OCI-LY7 (cell line): Measurements from ENCODE around the gene CRACR2B. TPM values are rescaled to one million over a fixed set of nuclear protein-coding genes. Genes with fewer than 3 reads are reported as not detected.

Source experiments
- BruUV-seq: library from RNA; stranded (reverse); fragments of 400-500 nt; replicated peaks from 2 replicates; lab custom pipeline; 2021; lab: Mats Ljungman, UMichigan
- CTCF ChIA-PET: fragments of 300-600 bp; sonication (Branson Sonifier 250); formaldehyde crosslinking; loops from one replicate; lab custom pipeline; 2022; ENCODE audit warnings: antibody characterized with exemption; ENCODE audit not compliant: unreplicated experiment; lab: Charles Lee
- POLR2A ChIA-PET: fragments of 300-600 bp; sonication (Branson Sonifier 250); formaldehyde crosslinking; loops from one replicate; lab custom pipeline; 2022; ENCODE audit warnings: antibody characterized with exemption; lab: Charles Lee
- DNase-seq: peaks from one replicate; pipeline ENCODE4 v3.0.0-alpha.2; 2015; ENCODE audit warnings: low spot score
- H2AFZ ChIP-seq: fragments of 200-600 bp; sonication (generic), shearing (Covaris generic); 2 replicates; pipeline ENCODE4 v1.6.1; 2014; ENCODE audit warnings: mild to moderate bottlenecking, antibody characterized with exemption, low read length, moderate library complexity
- H3K27ac ChIP-seq: fragments of 200-600 bp; sonication (generic); 2 replicates; pipeline ENCODE4 v1.5.1; 2014; ENCODE audit warnings: mixed run types, low read depth, mild to moderate bottlenecking, moderate library complexity, low read length, inconsistent platforms; ENCODE audit not compliant: poor library complexity, severe bottlenecking
- H3K36me3 ChIP-seq: fragments of 200-600 bp; sonication (generic); 2 replicates; pipeline ENCODE4 v1.6.1; 2014; ENCODE audit warnings: mild to moderate bottlenecking, antibody characterized with exemption, low read length, moderate library complexity, mixed read lengths; ENCODE audit not compliant: insufficient read depth
- H3K4me1 ChIP-seq: fragments of 200-600 bp; sonication (generic); 2 replicates; pipeline ENCODE4 v1.5.1; 2014; ENCODE audit warnings: mild to moderate bottlenecking, low read length; ENCODE audit not compliant: insufficient read depth, poor library complexity, severe bottlenecking
- H3K4me2 ChIP-seq: fragments of 200-600 bp; sonication (generic); 2 replicates; pipeline ENCODE4 v1.6.1; 2014; ENCODE audit warnings: mild to moderate bottlenecking, low read length
- H3K4me3 ChIP-seq: fragments of 200-600 bp; sonication (generic); 2 replicates; pipeline ENCODE4 v1.5.1; 2014; ENCODE audit warnings: mild to moderate bottlenecking, low read depth, low read length; ENCODE audit not compliant: poor library complexity, severe bottlenecking
- H3K79me2 ChIP-seq: fragments of 200-600 bp; sonication (generic); 2 replicates; pipeline ENCODE4 v1.6.1; 2016; ENCODE audit warnings: low read depth, mild to moderate bottlenecking, low read length, moderate library complexity, mixed read lengths; ENCODE audit not compliant: insufficient read depth
- H3K9me2 ChIP-seq: fragments of 200-600 bp; sonication (generic); 2 replicates; pipeline ENCODE4 v1.6.1; 2016; ENCODE audit warnings: mild to moderate bottlenecking, low read length, mixed read lengths; ENCODE audit not compliant: insufficient read depth
- H3K9me3 ChIP-seq: fragments of 200-600 bp; sonication (generic); 2 replicates; pipeline ENCODE4 v1.6.1; 2014; ENCODE audit warnings: mild to moderate bottlenecking, mixed run types, low read length, mixed read lengths
- H4K20me1 ChIP-seq: fragments of 200-600 bp; sonication (generic); 2 replicates; pipeline ENCODE4 v1.6.1; 2014; ENCODE audit warnings: mild to moderate bottlenecking, antibody characterized with exemption, low read length, moderate library complexity, mixed read lengths; ENCODE audit not compliant: insufficient read depth
- EZH2phosphoT487 ChIP-seq: fragments of 200-600 bp; sonication (generic); IDR thresholded peaks from 2 replicates; pipeline ENCODE4 v1.6.1; 2018; ENCODE audit warnings: low read depth, borderline replicate concordance, mild to moderate bottlenecking, mixed run types, antibody characterized with exemption, low read length, moderate library complexity, mixed read lengths
- intact Hi-C: fragments of 100-400 bp; cut with micrococcal nuclease; formaldehyde crosslinking; loops from one replicate; pipeline ENCODE4 v1.10.0; 2022; ENCODE audit not compliant: unreplicated experiment
- total RNA-seq, 2 experiments: library from RNA; depleted of rRNA in 1 of 2; stranded (reverse); fragments of >200 nt in 1 of 2; shearing (Covaris generic) in 1 of 2; gene quantifications; 2 replicates each; pipeline ENCODE4 v1.2.3, GENCODE V29; 2014 to 2022
- TF ChIP-seq, protein P1 (sequence below): fragments of 200-600 bp; sonication (generic); conservative IDR thresholded peaks from 2 replicates; pipeline ENCODE4 v1.5.1; 2014; ENCODE audit warnings: mild to moderate bottlenecking, antibody characterized with exemption, low read length, moderate library complexity, mixed read lengths

Gene CRACR2B
- total RNA-seq, 2 experiments from 2014 or later, result 2.8 to 20.1 TPM

- Histone ChIP-seq H3K27ac (no peak overlapping the region), H3K9me3 (no peaks in the 10 kb centered on the region), H3K4me3 (no peak overlapping the region), H3K36me3 (peaks cover 21% of the 10 kb centered on the region), H3K4me2 (no peak overlapping the region), H2AFZ (no peak overlapping the region), H4K20me1 (no peaks in the 10 kb centered on the region), H3K9me2 (no peaks in the 10 kb centered on the region), H3K4me1 (no peaks in the 10 kb centered on the region), H3K79me2 (no peaks in the 10 kb centered on the region)
- TF ChIP-seq, protein P1, sequence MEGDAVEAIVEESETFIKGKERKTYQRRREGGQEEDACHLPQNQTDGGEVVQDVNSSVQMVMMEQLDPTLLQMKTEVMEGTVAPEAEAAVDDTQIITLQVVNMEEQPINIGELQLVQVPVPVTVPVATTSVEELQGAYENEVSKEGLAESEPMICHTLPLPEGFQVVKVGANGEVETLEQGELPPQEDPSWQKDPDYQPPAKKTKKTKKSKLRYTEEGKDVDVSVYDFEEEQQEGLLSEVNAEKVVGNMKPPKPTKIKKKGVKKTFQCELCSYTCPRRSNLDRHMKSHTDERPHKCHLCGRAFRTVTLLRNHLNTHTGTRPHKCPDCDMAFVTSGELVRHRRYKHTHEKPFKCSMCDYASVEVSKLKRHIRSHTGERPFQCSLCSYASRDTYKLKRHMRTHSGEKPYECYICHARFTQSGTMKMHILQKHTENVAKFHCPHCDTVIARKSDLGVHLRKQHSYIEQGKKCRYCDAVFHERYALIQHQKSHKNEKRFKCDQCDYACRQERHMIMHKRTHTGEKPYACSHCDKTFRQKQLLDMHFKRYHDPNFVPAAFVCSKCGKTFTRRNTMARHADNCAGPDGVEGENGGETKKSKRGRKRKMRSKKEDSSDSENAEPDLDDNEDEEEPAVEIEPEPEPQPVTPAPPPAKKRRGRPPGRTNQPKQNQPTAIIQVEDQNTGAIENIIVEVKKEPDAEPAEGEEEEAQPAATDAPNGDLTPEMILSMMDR, result no peak
- no peak for TF ChIP-seq EZH2phosphoT487
- DNase-seq, result no peak
- POLR2A ChIA-PET, result no interaction called here
- no TSS peak for BruUV-seq
- intact Hi-C loops, result no loop called here
- CTCF ChIA-PET, result no interaction called here
Measured at GRCh38 chr11:875203-875602, 47.5 kb downstream of the CRACR2B start.

DNA sequence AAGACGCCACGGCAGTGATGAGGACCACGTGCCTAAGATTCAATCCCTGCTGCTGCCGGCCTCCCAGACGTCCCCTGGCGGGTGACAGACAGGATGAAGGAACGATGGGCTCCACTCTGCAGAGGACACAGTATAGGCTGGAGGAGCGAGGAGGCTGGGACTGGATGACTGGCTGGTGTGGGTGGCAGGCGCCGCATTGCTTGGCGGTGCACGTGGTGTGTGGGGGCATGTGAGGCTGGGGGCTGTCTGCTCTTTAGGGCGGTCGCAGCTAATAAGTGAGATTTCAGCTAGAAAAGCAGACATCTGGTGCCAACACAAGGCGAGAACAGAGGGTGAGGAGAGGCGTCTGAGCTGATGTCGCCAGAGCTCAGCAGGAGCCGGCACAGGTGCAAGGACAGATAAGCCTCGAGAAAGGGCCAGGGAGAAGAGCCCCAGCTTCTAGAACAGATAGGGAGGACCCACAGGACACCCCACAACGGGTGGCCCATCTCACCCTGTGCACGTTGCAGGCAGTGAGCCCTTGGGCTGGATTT is 48.1 kb downstream of the CRACR2B start:
- CTCF ChIA-PET, result no interaction called here
- TF ChIP-seq, protein P1, result no peak
- TF ChIP-seq EZH2phosphoT487, result no peak
- no peaks in the 10 kb centered on the region for H3K9me2 ChIP-seq
- H3K79me2 ChIP-seq, result no peaks in the 10 kb centered on the region
- peaks cover 27% of the 10 kb centered on the region for H3K36me3 ChIP-seq
- H3K27ac ChIP-seq, result no peak overlapping the region
- H3K4me3 ChIP-seq, result no peak overlapping the region
- H3K9me3 ChIP-seq, result no peaks in the 10 kb centered on the region
- H3K4me1 ChIP-seq, result no peaks in the 10 kb centered on the region
- DNase-seq, result no peak
- intact Hi-C loops, result no loop called here
- no peak overlapping the region for H2AFZ ChIP-seq
- no peak overlapping the region for H3K4me2 ChIP-seq
- no TSS peak for BruUV-seq
- POLR2A ChIA-PET, result no interaction called here
- H4K20me1 ChIP-seq, result no peaks in the 10 kb centered on the region

DNA sequence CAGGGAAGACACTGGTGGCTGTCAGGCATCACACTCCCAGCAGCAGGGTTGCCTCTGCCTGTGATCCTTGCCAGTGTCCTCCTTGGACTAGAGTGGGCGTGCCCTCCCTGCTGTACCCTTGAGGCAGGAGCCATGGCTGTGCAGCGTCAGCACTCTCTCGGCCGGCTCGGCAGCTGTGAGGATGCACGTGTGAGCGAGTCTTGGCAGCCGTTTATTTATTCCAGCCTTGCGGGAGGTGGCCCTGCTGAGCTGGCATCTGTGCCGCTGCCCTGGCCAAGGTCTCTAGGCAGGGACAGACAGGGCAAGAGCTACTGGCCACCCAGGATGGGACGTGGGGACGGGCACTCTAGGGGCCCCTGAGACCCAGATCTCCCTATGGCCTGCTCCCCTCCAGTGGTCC is 48.8 kb downstream of the CRACR2B start:
- H3K4me3 ChIP-seq, result no peak overlapping the region
- no peak overlapping the region for H2AFZ ChIP-seq
- intact Hi-C loops, result no loop called here
- no TSS peak for BruUV-seq
- peaks cover 27% of the 10 kb centered on the region for H3K36me3 ChIP-seq
- H3K4me1 ChIP-seq, result no peaks in the 10 kb centered on the region
- no peaks in the 10 kb centered on the region for H3K9me2 ChIP-seq
- CTCF ChIA-PET, result no interaction called here
- DNase-seq, result no peak
- H3K4me2 ChIP-seq, result no peak overlapping the region
- no peaks in the 10 kb centered on the region for H4K20me1 ChIP-seq
- no peaks in the 10 kb centered on the region for H3K79me2 ChIP-seq
- no peaks in the 10 kb centered on the region for H3K9me3 ChIP-seq
- no peak overlapping the region for H3K27ac ChIP-seq
- TF ChIP-seq, protein P1, result no peak
- TF ChIP-seq EZH2phosphoT487, result no peak
- POLR2A ChIA-PET, result no interaction called here
